ENCODE results near the gene NEK8. TPM values are rescaled to one million over a fixed set of nuclear protein-coding genes. Genes with fewer than 3 reads are reported as not detected.

Gene NEK8
- total and polyA plus RNA-seq, 9 of the 15 experiments (the other 6 are each of a cell fraction or from before 2014, with no cell fraction given): 0.98 to 16.6 (median 4.6) TPM

DNA sequence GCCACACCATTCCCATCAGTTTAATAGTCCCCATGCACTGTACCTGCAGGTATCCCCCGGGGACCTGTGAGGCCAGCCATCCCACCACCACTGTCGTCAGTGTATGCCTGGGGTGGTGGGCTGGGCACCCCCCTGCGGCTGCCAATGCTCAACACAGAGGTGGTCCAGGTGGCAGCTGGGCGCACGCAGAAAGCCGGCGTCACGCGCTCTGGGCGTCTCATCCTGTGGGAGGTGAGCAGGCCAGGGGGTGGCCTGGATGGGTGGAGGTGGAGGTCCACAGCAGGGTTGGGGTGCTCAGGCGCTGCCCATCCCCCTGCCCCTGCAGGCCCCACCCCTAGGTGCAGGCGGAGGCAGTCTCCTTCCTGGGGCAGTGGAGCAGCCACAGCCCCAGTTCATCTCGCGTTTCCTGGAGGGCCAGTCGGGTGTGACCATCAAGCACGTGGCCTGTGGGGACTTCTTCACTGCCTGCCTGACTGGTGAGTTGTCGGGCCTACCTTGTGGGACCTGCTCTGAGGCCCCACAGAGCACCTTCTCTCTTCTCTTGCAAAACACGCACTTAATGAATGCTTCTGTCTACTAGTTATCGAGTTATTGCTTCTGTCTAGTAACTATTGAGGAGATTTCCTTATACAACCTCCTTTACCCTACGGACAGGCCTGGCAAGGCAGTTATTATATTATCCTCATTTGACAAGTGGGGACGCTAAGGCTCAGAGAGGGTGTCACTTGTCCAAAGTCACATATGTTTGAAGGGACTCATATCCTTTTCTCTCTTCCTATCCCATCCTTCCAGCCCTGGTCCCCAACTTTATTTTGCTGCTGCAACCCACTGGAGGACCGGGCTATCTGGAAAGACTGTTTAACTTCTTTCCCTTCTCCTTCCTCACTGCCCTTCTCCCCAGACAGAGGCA, 9.4 kb downstream of the NEK8 start (continued):
- TF ChIP-seq, protein P1, sequence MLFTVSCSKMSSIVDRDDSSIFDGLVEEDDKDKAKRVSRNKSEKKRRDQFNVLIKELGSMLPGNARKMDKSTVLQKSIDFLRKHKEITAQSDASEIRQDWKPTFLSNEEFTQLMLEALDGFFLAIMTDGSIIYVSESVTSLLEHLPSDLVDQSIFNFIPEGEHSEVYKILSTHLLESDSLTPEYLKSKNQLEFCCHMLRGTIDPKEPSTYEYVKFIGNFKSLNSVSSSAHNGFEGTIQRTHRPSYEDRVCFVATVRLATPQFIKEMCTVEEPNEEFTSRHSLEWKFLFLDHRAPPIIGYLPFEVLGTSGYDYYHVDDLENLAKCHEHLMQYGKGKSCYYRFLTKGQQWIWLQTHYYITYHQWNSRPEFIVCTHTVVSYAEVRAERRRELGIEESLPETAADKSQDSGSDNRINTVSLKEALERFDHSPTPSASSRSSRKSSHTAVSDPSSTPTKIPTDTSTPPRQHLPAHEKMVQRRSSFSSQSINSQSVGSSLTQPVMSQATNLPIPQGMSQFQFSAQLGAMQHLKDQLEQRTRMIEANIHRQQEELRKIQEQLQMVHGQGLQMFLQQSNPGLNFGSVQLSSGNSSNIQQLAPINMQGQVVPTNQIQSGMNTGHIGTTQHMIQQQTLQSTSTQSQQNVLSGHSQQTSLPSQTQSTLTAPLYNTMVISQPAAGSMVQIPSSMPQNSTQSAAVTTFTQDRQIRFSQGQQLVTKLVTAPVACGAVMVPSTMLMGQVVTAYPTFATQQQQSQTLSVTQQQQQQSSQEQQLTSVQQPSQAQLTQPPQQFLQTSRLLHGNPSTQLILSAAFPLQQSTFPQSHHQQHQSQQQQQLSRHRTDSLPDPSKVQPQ (CRISPR knock-in tag; IDR thresholded peaks at IDR 0.05; ENCODE audit: borderline replicate concordance): no peak
- TF ChIP-seq, protein P2, sequence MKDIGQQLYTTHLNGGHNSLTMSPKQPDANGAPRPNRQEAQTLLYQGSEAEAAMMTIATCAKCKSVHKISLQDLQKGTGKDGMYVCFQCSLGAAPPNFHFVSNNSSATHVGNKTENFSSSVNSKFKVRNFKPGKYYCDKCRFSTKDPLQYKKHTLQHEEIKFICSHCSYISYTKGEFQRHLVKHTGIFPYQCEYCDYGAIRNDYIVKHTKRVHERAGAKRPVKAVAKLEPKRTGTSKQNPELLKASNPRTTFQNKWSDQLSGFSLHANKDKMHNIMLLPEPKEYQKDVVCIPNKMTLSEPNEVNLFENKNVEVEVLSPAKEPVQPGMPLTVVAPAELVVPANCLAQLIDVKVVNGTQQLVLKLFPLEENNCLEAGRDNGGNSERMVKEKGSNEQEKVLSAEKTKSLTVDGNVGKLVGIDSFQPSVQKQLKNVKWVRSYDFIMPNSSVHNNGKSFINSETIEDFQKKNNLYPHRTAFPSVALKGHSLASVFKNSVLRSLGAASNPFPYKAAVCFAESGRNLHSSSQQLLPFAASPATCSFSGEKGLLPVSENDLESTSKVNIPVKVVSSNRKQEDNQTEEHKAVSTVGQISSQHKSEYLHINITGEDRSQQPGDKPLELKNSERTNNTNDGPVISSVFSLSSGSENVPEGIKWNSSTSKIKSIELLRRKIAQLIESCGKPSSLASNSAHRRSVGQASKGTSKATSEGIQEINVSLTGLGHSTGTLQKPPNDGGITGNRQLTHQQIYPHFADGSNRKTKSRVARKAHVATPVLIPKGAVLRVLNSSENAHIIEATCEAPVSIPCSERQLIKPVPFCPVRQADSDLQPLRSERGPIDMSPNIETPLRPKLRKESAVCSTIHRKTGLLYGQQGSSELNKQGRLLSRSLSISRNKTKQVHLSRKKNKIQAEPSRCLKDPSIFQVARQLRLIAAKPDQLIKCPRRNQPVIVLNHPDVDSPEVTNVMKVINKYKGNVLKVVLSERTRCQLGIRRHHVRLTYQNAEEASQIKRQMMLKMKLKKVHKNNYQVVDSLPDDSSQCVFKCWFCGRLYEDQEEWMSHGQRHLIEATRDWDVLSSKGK (CRISPR knock-in tag; IDR thresholded peaks at IDR 0.05): no peak
- TF ChIP-seq MAX (CRISPR knock-in tag; IDR thresholded peaks at IDR 0.05) (peak; percentile 19; the same call in 1 of the 2 replicates), MAFF (IDR thresholded peaks at IDR 0.05; ENCODE audit: low read length) (no peak), HDAC8 (tag; IDR thresholded peaks at IDR 0.05) (no peak), CBX1 (IDR thresholded peaks at IDR 0.05; ENCODE audit: low read depth) (no peak), NRF1 (conservative IDR thresholded peaks at IDR 0.05 in 1 of 2, IDR thresholded peaks at IDR 0.05 in 1 of 2) (no peak), ZC3H4 (CRISPR knock-in tag; IDR thresholded peaks at IDR 0.05; ENCODE audit: borderline replicate concordance) (no peak), ARHGAP35 (IDR thresholded peaks at IDR 0.05; ENCODE audit: partially characterized antibody) (no peak), ZNF282 (CRISPR knock-in tag; IDR thresholded peaks at IDR 0.05) (no peak), PRPF4 (IDR thresholded peaks at IDR 0.05; ENCODE audit: insufficient read depth, low read depth, low read length, poor library complexity, severe bottlenecking) (no peak), KHSRP (IDR thresholded peaks at IDR 0.05) (no peak), ZNF79 (CRISPR knock-in tag; IDR thresholded peaks at IDR 0.05; ENCODE audit: low read depth) (no peak), TSC22D4 (tag; IDR thresholded peaks at IDR 0.05) (no peak), ZNF174 (CRISPR knock-in tag; IDR thresholded peaks at IDR 0.05) (no peak)
- TF ChIP-seq, protein P3, sequence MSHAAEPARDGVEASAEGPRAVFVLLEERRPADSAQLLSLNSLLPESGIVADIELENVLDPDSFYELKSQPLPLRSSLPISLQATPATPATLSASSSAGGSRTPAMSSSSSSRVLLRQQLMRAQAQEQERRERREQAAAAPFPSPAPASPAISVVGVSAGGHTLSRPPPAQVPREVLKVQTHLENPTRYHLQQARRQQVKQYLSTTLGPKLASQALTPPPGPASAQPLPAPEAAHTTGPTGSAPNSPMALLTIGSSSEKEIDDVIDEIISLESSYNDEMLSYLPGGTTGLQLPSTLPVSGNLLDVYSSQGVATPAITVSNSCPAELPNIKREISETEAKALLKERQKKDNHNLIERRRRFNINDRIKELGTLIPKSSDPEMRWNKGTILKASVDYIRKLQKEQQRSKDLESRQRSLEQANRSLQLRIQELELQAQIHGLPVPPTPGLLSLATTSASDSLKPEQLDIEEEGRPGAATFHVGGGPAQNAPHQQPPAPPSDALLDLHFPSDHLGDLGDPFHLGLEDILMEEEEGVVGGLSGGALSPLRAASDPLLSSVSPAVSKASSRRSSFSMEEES (CRISPR knock-in tag; IDR thresholded peaks at IDR 0.05): no peak
- TF ChIP-seq, protein P4, sequence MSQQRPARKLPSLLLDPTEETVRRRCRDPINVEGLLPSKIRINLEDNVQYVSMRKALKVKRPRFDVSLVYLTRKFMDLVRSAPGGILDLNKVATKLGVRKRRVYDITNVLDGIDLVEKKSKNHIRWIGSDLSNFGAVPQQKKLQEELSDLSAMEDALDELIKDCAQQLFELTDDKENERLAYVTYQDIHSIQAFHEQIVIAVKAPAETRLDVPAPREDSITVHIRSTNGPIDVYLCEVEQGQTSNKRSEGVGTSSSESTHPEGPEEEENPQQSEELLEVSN (IDR thresholded peaks at IDR 0.05; ENCODE audit: borderline replicate concordance in 1 of 2, extremely low read depth in 1 of 2, insufficient read depth in 1 of 2, insufficient read length in 1 of 2, low read depth in 1 of 2, low read length in 1 of 2, poor library complexity in 1 of 2, severe bottlenecking in 1 of 2): peak; percentile 19

Data from K562 (cell line).